Measurements from ENCODE around the gene FLRT3. TPM values are rescaled to one million over a fixed set of nuclear protein-coding genes. Genes with fewer than 3 reads are reported as not detected.

The FLRT3 gene
- total RNA-seq, 2 donors from 2014 or later: 0.86 to 4.6 TPM

GRCh38 chr20:14355791-14356190, 18.4 kb upstream of the FLRT3 start:
- intact Hi-C loops (cut with DNase I): no loop called here
- TF ChIP-seq CTCF (IDR thresholded peaks at IDR 0.05): no peak
- Histone ChIP-seq H3K4me1 (no peaks in the 10 kb centered on the region), H3K9ac (ENCODE audit: low read depth in 2 of 2, low read length in 2 of 2) (no peak overlapping the region), H3K27me3 (no peaks in the 10 kb centered on the region), H3K27ac (no peak overlapping the region), H3K4me3 (no peak overlapping the region), H3K9me3 (no peaks in the 10 kb centered on the region), H3K36me3 (no peaks in the 10 kb centered on the region)
- no peak for DNase-seq

GRCh38 chr20:14344746-14345145, 7.3 kb upstream of the FLRT3 start:
- Histone ChIP-seq H3K4me3 (no peak overlapping the region), H3K4me1 (no peaks in the 10 kb centered on the region), H3K27ac (no peak overlapping the region), H3K36me3 (no peaks in the 10 kb centered on the region), H3K27me3 (no peaks in the 10 kb centered on the region), H3K9me3 (no peaks in the 10 kb centered on the region), H3K9ac (ENCODE audit: low read depth in 2 of 2, low read length in 2 of 2) (no peak overlapping the region)
- no peak for TF ChIP-seq CTCF (IDR thresholded peaks at IDR 0.05)
- intact Hi-C loops (cut with DNase I): no loop called here
- no peak for DNase-seq

- intact Hi-C loops (cut with DNase I): no loop called here
- no peak for DNase-seq
- Histone ChIP-seq H3K4me3 (no peak overlapping the region), H3K9me3 (no peaks in the 10 kb centered on the region), H3K4me1 (no peaks in the 10 kb centered on the region), H3K36me3 (no peaks in the 10 kb centered on the region), H3K27me3 (no peaks in the 10 kb centered on the region), H3K9ac (ENCODE audit: low read depth in 2 of 2, low read length in 2 of 2) (no peak overlapping the region), H3K27ac (no peak overlapping the region)
- no peak for TF ChIP-seq CTCF (IDR thresholded peaks at IDR 0.05)
Measured at GRCh38 chr20:14343491-14344065, 6.2 kb upstream of the FLRT3 start.

GRCh38 chr20:14342918-14343317, 5.5 kb upstream of the FLRT3 start:
- Histone ChIP-seq H3K27ac (no peak overlapping the region), H3K27me3 (no peaks in the 10 kb centered on the region)
- intact Hi-C loops (cut with DNase I): no loop called here

GRCh38 chr20:14341801-14342200, 4.4 kb upstream of the FLRT3 start:
- H3K4me1 ChIP-seq: no peaks in the 10 kb centered on the region
- H3K9ac ChIP-seq (ENCODE audit: low read depth in 2 of 2, low read length in 2 of 2): no peak overlapping the region
- no peak overlapping the region for H3K27ac ChIP-seq
- no peaks in the 10 kb centered on the region for H3K9me3 ChIP-seq
- no peak for DNase-seq
- H3K27me3 ChIP-seq: no peaks in the 10 kb centered on the region
- intact Hi-C loops (cut with DNase I): no loop called here
- no peak overlapping the region for H3K4me3 ChIP-seq
- no peak for TF ChIP-seq CTCF (IDR thresholded peaks at IDR 0.05)
- no peaks in the 10 kb centered on the region for H3K36me3 ChIP-seq

More at GRCh38 chr20:14342918-14343317, 5.5 kb upstream of the FLRT3 start:
- H3K36me3 ChIP-seq: no peaks in the 10 kb centered on the region
- H3K9ac ChIP-seq (ENCODE audit: low read depth in 2 of 2, low read length in 2 of 2): no peak overlapping the region
- no peaks in the 10 kb centered on the region for H3K9me3 ChIP-seq
- TF ChIP-seq CTCF (IDR thresholded peaks at IDR 0.05): no peak
- no peak overlapping the region for H3K4me3 ChIP-seq
- no peaks in the 10 kb centered on the region for H3K4me1 ChIP-seq
- DNase-seq: peak; percentile 19
